NCI-H345 treated with DMSO at 0.1 percent for 48 hours (cell line): ENCODE results near the gene SLC6A7.
A peak's percentile ranks its signal among the peaks of the same experiment; 100 is the strongest.

Source experiments
- DNase-seq: peaks from one replicate; lab custom pipeline; 2025; ENCODE audit not compliant: unreplicated experiment; lab: John Stamatoyannopoulos, UW

Gene SLC6A7

DNA sequence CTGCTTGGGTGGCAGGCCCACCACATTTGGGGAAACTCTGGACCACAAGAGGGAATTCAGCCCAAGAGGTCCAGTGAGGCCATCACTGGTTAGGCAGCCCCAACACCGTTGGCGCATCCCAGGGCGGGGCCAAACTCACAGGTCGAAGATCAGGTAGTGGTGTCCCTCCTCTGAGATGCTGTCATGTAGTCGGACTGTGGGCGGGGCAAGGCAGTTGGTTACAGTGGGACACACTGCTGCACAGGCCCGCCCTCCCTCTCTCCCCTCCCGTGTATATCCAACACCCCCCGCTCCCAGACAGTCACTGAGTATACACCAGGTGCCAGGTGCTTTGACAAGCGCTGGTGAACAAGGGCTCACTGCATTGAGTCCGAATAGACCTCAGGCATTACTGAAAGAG lies 67.6 kb downstream of the SLC6A7 start:
- no peak for DNase-seq

DNA sequence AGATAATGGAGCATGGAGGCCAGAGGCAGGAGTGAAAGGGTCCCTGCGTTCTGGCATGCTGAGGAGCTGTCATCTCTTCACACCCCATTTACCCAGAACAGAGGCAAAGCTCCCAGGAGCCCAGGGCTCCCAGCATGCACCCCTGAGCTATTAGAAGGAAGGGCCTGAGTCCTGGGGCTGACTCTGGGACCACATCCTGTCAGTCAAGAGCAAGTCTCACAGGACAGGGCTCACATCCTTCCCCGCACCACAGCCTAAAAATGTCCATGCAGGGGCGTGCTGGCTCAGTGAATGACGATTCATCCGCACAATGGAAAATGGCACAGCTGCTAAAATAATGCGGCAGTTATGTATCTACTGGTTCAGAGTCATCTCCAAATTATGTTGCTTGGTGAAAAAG lies 68.3 kb downstream of the SLC6A7 start:
- peak; percentile 5 for DNase-seq
